ENCODE data around the gene ZNF518B.
A peak's percentile ranks its signal among the peaks of the same experiment; 100 is the strongest.

The ZNF518B gene

DNA sequence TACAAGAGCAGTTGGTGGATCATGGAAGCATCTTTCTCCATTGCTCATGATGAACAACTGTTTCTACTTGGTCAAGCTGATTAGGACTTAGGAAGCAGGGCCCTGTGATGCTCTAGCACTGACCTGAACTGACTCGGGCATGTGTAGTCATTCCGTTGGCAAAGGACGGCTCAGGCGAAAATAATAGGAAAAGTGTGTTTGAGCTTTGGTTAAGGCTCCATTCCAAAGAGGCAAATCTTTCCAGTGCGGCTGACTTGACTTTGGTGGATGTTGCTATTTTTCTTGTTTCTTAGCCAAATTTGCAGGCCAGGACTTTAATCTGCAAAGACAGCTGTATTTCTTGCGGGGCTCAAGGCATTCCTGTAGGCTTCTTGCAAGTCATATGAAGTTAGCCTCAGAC is 39.5 kb downstream of the ZNF518B start:
- no peak for DNase-seq (ENCODE audit: low read depth in 2 of 2)
- no peak overlapping the region for H3K4me3 ChIP-seq (replicated peaks in 1 of 2; ENCODE audit: low read depth in 2 of 2, low read length in 2 of 2)
- TF ChIP-seq, protein P1, sequence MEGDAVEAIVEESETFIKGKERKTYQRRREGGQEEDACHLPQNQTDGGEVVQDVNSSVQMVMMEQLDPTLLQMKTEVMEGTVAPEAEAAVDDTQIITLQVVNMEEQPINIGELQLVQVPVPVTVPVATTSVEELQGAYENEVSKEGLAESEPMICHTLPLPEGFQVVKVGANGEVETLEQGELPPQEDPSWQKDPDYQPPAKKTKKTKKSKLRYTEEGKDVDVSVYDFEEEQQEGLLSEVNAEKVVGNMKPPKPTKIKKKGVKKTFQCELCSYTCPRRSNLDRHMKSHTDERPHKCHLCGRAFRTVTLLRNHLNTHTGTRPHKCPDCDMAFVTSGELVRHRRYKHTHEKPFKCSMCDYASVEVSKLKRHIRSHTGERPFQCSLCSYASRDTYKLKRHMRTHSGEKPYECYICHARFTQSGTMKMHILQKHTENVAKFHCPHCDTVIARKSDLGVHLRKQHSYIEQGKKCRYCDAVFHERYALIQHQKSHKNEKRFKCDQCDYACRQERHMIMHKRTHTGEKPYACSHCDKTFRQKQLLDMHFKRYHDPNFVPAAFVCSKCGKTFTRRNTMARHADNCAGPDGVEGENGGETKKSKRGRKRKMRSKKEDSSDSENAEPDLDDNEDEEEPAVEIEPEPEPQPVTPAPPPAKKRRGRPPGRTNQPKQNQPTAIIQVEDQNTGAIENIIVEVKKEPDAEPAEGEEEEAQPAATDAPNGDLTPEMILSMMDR (IDR thresholded peaks at IDR 0.05; ENCODE audit: low read depth, low read length) = no peak

DNA sequence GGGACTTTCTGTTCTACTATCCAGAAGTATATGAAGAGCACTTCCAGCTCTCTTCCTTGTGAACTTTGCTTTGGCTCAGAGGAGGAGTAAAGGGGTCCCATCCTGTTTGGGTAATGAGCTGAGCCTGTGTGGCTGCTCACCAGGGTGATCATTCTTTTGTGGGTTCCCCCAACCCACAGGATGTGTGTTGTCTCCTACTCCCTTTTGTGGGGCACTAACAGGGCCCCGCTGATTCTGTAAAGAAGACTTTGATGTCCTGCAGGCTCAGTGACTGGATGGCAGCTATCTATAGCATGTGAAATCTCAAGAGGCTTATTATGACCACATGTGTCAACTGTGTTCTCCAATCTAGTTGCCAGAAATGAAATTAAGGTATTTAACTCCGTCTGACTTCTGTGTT is 40.8 kb downstream of the ZNF518B start:
- no peak for DNase-seq (ENCODE audit: low read depth in 2 of 2)
- H3K4me3 ChIP-seq (replicated peaks in 1 of 2; ENCODE audit: low read depth in 2 of 2, low read length in 2 of 2) = no peak overlapping the region
- TF ChIP-seq, protein P1 (IDR thresholded peaks at IDR 0.05; ENCODE audit: low read depth, low read length) = no peak

DNA sequence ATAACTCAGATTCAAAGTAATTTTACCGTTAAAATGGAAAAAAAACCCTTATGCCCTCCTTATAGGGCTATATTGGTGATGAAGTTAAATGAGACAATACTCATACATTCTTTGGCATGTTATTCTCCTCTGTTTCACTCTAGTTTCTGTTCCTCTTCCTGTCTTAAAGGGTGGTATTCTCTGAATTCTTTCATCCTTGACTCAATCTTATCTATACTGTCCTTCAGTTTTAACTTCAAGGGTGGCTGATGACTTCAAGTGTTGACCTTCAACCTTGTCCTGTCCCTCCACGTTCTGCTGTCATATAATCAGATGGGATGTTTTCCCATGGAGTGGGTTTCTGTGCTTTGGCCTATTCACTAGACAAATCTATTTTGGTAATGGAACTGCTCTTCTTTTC is 44.0 kb downstream of the ZNF518B start:
- DNase-seq (ENCODE audit: low read depth in 2 of 2) = no peak
- TF ChIP-seq, protein P1 (IDR thresholded peaks at IDR 0.05; ENCODE audit: low read depth, low read length) = no peak
- H3K4me3 ChIP-seq (replicated peaks in 1 of 2; ENCODE audit: low read depth in 2 of 2, low read length in 2 of 2) = no peak overlapping the region

DNA sequence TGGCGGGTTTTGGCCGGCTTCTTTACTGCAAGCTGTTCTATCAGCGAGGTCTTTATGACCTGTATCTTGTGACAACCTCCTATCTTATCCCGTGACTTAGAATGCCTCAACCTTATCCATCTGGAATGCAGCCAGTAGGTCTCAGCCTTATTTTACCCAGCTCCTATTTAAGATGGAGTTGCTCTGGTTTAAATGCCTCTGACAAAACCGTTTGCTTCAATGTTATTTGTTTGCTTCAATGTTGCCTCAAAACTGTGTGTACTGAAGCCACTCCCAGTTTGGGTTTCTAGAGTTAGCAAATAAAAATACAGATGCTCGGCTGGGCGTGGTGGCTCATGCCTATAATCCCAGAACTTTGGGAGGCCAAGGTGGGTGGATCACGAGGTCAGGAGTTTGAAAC is 51.6 kb downstream of the ZNF518B start:
- TF ChIP-seq, protein P1 (IDR thresholded peaks at IDR 0.05; ENCODE audit: low read depth, low read length) = no peak
- DNase-seq (ENCODE audit: low read depth in 2 of 2) = no peak
- no peak overlapping the region for H3K4me3 ChIP-seq (replicated peaks in 1 of 2; ENCODE audit: low read depth in 2 of 2, low read length in 2 of 2)

DNA sequence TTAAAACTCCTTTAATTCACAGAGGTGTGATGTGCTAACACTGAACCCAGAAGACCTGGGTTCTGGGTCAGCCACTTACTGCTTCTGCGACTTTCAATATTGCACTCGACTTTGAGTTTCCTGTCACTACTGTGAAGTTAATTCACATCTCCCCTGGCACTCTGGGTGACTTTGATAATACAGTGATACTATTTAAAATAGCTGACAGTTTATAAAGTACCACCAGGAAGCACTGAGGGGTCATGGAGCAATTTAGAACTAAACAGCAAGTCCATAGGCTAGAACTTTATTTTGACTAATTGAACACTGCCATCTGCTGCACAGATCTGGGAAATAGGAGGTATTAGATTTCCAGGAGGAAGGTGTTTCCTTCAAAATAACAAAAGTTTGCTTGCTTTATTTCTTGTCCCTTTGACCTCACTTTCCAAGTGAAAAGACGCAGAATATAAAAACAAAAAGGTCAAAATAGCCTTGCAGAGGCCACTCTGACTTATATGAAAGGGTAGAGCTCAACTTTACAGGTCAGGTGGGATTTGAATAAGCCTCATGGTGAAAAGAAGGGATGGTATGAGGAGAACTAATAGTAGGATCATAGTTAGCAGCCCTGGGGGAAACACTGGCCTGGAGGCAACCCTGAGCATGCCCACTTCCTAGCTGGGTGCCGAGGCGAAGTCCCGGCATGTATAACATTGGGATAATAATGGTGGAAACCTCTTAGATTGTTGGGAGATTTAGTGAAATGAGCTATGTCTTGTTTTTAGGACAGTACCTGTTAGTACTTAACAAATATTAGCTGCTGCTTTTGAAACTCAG is 53.4 kb downstream of the ZNF518B start:
- DNase-seq (ENCODE audit: low read depth in 2 of 2) = peak; percentile 69 to 75
- TF ChIP-seq, protein P1 (IDR thresholded peaks at IDR 0.05; ENCODE audit: low read depth, low read length) = peak; percentile 51
- no peak overlapping the region for H3K4me3 ChIP-seq (replicated peaks in 1 of 2; ENCODE audit: low read depth in 2 of 2, low read length in 2 of 2)

DNA sequence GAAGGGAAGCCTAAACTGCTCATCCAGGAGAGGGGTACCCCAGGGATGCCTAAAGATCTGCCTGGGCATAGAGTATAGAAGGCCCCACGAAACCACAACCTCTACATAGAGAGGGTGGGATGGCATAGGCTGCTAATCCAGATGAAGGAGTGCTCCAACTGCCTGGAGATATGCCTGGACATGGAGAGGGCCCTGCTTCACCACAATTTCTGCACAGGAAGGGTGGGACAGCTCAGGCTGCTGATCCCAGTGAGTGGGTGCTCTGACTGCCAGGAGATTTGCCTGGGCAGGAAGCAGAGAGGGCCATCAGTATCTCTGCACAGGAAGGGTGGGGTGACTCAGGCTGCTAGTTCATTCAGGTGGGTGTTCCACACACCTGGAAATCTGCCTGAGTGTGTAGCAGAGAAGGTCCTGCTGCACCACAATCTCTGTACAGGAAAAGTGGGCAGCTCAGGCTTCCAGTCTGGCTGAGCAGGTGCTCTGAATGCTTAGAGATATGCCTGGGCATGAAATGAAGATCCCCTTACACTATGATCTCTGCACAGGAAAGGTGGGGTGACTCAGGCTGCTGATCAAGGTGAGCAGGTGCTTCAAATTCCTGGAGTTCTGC is 61.1 kb downstream of the ZNF518B start:
- DNase-seq (ENCODE audit: low read depth in 2 of 2) = no peak
- TF ChIP-seq, protein P1 (IDR thresholded peaks at IDR 0.05; ENCODE audit: low read depth, low read length) = no peak
- H3K4me3 ChIP-seq (replicated peaks in 1 of 2; ENCODE audit: low read depth in 2 of 2, low read length in 2 of 2) = no peak overlapping the region
